ENCODE data around the gene TCHH. TPM values are rescaled to one million over a fixed set of nuclear protein-coding genes. Genes with fewer than 3 reads are reported as not detected.
"Not testable (repeated sequence)": the region's sequence is repeated elsewhere in the genome, so short reads cannot be mapped to it uniquely, and the experiment has no call there.

The TCHH gene
- 0.09 TPM for total RNA-seq

DNA sequence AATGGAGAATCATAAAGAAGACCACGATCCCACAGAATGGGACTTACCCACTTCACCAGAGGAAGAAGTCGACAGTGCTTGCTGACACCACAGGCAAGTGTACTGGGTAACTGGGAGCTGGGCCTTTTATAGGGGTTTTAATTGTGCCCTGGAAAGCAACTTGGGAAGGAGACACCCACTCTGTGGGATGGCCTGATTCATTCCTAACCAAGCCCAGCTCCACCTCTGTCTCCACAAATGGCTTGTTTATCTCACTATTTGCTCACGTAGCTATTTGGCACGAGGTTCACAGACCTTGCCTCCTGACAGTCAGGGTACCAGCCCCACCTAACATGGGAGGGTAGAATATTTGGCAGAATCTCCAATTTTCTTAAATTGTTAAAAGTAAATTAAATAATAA, at the start of gene TCHH:
TCHH (minus strand) TSS at position 101 of the 400 bp plus-strand sequence. CDS start 1,364 bp downstream, outside the sequence.
- no peak for DNase-seq (ENCODE audit: low spot score)

GRCh38 chr1:152164517-152165136, 49.4 kb upstream of the TCHH start:
- DNase-seq (ENCODE audit: low spot score), result no peak

DNA sequence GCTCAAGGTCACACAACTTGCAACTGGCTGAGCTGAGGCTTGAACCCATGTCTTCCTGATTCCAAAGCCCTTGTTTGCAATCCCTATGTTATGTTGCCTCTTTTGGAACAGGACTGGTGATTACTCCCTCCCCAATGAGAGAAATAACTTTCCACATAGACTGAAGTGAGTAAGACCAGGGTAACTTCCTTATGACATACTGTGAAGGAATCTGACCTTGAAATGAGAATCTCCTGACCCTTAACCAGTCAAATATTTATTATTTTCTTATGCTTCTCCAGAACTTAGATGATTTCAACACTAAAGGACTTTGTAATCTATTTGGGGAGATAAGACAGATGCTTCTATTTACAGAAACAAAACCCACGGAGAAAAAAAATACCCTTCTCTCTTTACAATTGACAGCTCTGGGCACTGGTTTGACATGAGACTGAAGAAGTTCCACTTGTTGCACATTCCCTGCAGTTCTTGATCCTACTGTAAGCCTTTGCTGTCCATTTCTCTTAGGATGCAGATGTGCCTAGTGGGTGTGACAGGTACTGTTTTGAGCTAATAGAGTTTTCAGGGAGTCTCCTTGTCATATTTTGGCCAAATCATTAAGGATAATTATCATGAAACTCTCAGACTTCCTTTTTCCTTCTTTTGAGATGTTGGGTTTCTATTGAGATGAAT, 47.7 kb upstream of the TCHH start:
- no peak for DNase-seq (ENCODE audit: low spot score)

DNA sequence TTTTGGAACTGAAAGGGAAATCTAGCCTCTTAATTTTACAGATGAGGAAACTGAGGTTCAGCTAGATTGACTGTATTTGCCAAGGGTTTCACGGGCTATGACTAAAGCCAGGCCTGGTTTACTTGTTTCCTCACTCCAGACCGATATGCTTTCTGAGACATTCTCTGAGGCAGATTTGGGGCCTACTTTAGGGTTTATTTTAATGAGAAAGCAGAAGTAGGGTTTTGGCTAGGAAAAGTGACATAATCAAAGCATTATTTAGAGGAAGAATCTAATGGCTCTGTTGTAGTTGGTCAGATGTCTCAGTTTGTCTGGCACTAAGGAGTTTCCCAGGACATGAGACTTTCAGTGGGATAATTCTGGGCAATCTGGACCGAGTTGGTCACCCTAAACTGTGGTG, 45.3 kb upstream of the TCHH start:
- DNase-seq (ENCODE audit: low spot score), result no peak

DNA sequence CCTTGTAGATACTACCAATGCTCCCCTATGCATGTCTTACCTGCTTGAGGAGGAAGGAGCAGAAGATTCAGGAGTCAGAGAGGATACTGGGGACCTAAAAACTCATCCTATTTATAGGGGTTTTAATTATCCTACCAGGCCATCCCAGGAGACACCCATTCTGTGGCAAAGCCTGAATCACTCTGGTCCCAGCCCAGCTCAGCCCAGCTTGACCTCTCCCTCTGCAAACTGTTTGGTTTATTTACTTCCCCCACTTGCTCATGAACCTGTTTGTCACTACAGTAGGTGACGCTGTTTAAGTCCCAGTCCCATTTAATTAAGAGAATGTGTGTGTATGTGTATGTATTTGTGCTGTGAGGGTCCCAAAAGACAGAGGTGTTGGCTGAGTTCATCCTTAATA, 43.9 kb upstream of the TCHH start, which contains the start of gene RPTN:
RPTN (minus strand) TSS at position 85 of the 400 bp plus-strand sequence. CDS start 1,339 bp downstream, outside the sequence.
- DNase-seq (ENCODE audit: low spot score), result no peak

GRCh38 chr1:152153996-152154395, 38.8 kb upstream of the TCHH start:
- DNase-seq (ENCODE audit: low spot score), result no peak

GRCh38 chr1:152151646-152152045, 36.4 kb upstream of the TCHH start:
- no peak for DNase-seq (ENCODE audit: low spot score)

- DNase-seq (ENCODE audit: low spot score), result no peak
These were observed 33.7 kb upstream of the TCHH start for GRCh38 chr1:152148981-152149380.

- no peak for DNase-seq (ENCODE audit: low spot score)
These were observed 32.8 kb upstream of the TCHH start for GRCh38 chr1:152148051-152148450.

DNA sequence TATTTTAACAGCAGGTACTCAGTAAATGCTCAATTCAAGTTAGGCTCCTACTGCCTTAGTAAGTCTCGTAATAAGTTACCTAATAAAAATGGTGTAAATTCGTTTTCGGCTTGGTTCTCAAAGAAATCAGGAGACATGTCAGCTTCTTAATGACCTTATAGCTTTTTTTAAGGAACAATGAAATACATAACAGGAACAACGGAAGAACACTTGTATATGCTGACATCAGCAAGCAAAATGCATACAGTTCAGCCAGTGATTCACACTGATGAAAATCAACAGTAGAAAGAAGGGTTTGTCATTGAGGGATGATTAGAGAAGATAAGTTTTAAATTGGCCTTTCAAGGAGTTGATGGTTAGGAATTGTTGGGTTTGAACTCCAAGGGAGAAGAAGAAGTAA, 30.5 kb upstream of the TCHH start:
- DNase-seq (ENCODE audit: low spot score), result no peak

- not testable (repeated sequence) for DNase-seq (ENCODE audit: low spot score)
These were observed 29.5 kb upstream of the TCHH start for GRCh38 chr1:152144674-152145183.

GRCh38 chr1:152143150-152143887, 28.1 kb upstream of the TCHH start:
- DNase-seq (ENCODE audit: low spot score), result no peak

DNA sequence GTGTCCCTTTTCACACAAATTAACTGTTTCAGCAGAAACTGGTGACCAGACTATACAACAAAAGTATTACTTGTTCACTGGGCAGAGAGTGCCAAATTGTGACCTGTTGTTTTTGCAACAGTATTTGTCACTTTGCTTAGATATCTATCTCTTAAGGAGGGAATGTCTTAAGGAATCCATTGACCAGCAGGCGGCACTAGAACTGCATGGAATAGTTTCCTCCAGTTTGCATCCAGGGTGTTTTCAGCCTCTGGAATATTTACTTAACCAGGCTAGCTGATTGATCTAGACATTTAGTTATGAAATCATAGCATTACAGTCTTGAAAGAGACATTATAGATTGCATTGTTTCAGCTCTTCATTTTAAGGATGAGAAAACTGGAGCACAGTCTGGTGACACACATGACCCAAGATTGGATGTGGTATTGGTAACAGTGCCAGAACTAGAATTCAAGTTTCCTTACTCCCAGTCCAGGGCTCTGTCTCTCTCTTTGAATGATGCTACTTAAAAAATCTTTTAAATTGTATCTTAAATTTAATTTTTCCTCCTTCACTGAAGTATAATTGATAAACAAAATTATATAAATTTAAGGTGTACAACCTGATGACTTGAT, 26.8 kb upstream of the TCHH start:
- DNase-seq (ENCODE audit: low spot score), result peak; percentile 75

GRCh38 chr1:152137215-152137614, 22.0 kb upstream of the TCHH start:
- DNase-seq (ENCODE audit: low spot score), result no peak

DNA sequence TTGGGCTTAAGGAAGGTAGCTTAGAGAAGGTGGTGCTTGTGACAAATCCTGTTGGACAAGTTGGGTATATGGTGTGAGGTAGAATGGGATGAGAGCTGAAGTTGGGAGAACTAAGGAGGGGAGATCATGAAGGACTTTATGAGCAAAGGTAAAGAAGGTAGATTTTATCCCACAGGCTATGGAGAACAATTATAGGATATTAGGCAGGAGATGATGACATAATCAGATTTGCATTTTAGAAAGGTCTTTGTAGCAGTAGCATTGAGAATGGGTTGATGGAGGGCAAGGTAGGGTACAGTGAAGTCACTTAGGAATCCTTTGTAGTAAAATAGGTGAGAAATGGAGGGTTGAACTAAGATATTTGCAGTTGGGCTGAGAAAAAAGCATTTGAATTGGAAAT, 14.9 kb upstream of the TCHH start:
- no peak for DNase-seq (ENCODE audit: low spot score)

DNA sequence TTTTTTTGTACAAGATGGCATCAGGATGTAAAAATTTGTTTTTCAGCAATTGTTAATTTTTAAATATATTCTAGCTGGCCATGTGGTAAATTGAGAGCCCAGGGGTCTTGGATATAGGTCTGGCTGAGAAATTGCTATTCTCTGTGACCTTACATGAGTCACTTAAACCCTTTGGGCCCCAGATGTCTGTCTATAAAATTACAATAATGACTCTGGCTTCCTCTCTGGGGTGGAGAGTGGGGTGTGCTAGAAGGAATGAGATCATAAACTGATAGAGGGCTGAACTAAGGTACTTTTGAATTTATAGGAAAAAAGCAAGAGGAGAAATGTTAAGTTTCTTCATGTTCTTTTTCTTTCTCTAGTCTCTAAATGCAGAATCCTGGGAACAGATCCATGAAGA, 12.4 kb upstream of the TCHH start:
- no peak for DNase-seq (ENCODE audit: low spot score)

DNA sequence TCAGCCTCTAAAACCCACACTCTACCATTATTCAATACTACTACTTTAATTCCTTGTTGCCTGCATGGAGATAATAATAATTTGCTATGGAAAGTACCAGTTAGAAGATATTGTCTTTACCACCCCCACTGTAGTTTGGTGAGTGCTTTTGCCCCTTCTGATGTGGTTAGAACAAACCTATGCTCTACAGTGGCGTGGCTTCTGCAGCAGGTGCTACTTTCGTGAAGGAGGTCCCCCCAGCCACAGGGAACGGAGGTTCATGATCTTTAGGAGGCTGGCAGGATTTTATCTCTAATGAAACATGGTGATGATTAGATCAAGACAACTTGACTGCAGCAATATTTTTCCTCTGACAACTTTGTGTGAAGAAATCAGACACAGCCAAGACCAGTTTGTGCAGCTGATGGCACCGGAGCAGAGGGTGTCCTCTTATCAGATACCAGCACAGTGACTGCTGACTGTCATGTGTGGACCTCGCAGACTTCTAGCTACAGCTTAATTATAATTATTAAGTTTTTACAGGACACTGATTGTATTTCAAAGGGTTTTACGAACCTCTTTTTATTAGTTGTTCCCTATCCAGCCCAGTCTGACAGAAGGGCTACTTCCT, 10.7 kb upstream of the TCHH start:
- no peak for DNase-seq (ENCODE audit: low spot score)

DNA sequence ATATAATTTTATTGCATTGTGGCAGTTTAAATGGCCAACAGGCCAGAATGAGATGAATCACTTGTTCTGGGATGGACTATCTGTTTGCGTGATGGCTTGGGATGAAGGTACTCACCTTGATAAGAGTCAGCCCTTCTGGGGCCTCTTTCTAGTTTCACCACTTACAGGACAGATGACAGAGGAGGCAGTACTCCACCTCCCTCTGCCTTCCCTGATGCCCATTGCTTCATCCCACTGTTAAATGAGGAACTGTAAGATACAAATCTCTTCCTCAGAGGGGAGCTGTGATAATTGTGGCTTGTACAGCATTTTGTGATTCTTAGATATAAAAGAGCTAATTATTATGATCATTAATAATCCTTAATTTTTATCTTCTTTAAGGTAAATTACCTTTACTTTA, 3.7 kb upstream of the TCHH start:
- no peak for DNase-seq (ENCODE audit: low spot score)

DNA sequence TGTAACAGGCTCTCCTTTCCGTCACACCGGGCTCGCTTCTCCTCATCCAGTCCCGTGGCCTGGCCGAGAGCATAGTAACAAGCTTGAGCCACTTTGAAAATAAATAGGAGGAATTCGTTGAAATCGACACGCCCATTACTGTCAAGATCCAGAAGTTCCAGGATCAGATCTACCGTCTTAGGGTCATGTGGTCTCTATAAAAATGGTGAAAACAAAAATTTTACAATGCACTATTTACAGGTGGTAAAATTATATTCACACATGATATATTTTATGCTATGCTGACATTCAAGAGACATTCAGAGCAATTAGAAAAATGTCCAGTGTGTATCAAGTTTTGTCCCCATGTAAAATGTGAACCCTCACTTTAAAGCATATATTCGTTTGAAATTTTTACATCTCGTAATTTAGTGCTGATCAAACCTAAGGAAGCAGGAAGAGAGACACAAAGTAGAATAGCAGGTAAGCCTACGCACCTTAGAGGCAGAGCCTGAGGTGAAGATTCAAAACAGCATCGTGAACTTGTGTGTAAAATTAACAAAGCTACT, 2.3 kb downstream of the TCHH start:
- no peak for DNase-seq (ENCODE audit: low spot score)

DNA sequence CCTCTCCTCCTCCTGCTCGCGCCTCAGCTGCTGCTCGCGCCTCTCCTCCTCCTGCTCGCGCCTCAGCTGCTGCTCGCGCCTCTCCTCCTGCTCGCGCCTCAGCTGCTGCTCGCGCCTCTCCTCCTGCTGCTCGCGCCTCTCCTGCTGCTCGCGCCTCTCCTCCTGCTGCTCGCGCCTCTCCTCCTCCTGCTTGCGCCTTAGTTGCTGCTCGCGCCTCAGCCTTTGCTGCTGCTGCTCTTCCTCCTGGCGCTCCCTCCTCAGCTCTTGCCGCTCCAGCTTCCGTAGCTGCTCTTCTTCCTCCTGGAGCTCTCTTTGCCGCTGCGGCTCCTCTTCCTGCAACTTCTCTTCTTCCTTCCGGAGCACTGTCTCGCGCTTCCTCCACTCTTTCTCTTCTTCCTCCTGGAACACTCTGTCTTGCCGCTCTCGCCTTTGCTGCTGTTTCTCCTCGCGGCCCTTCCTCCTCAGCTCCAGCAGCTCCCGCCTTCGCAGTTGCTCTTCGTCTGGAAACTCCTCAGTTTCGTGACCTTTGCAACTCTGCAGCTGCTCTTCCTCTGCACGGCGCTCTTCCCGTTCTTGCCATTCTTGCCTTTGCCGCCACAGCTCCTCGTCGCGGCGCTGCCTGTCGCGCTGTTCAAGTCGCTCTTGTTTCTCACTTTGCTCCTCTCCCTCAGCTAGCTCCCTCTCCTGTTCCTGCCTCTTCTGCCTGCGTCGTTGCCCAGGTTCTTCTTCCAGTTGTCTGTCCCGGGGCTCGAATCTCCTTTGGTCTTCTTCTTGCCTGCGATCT, 3.0 kb downstream of the TCHH start:
- no peak for DNase-seq (ENCODE audit: low spot score)

DNA sequence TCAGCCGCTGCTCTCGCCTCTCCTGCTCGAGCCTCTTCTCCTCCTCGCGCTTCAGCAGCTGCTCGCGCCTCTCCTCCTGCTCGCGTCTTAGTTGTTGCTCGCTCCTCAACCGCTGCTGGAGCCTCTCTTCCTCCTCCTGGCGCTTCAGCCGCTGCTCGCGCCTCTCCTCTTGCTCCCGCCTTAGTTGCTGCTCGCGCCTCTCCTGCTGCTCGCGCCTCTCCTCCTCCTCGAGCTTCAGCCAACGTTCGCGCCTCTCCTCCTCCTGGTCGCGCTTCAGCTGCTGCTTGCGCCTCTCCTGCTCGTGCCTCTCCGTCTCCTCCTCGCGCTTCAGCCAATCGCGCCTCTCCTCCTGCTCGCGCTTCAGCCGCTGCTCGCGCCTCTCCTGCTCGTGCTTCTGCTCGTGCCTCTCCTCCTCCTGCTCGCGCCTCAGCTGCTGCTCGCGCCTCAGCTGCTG, 3.7 kb downstream of the TCHH start:
- DNase-seq (ENCODE audit: low spot score), result no peak
